ENCODE measurements around the gene HSD17B12. TPM values are rescaled to one million over a fixed set of nuclear protein-coding genes. Genes with fewer than 3 reads are reported as not detected.

Gene HSD17B12
- polyA plus RNA-seq, 1 experiment = 67.7 TPM

DNA sequence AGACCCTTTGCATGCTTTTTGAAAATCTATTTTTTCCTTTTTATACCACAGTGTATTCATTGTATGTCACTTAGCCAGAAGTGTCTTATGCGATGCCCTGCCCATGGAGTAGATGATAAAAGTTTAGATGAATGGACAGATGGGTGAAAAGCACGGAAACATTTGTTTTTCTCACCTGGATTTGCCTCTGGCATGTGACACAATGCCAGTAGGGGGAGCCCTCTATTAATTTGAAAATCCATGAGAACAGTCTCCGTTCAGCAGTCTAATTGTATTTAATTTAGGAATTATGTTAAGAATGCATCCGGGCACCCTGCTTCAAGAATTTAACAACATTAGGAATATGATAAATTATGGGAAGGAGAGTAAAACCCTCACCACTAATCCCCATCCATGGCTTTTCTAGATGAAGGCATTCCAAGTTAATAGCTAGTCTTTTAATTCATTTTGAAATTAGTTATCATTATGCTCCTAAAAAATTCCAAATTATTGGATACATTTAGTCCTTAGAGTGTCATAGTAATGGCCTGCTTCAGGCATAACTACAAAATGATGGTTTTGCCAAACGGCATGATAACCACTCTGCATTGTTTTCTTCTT lies 144.8 kb downstream of the HSD17B12 start:
- POLR2A ChIA-PET = no interaction called here
- CTCF ChIA-PET = interaction anchor here (0.6 to 3.7 kb wide), 14 partner anchors 9 to 192 kb away, joined by 3 to 53 read pairs (median 4); no protein-coding TSS in a partner anchor
- Histone ChIP-seq H3K4me3 (ENCODE audit: low read depth, low read length) (no peak overlapping the region), H3K36me3 (ENCODE audit: control insufficient read depth, insufficient read depth, low read length) (no peaks in the 10 kb centered on the region; the same call in 1 of the 2 replicates), H3K27me3 (ENCODE audit: control insufficient read depth, insufficient read depth, low read length) (no peaks in the 10 kb centered on the region)
- TF ChIP-seq, protein P1, sequence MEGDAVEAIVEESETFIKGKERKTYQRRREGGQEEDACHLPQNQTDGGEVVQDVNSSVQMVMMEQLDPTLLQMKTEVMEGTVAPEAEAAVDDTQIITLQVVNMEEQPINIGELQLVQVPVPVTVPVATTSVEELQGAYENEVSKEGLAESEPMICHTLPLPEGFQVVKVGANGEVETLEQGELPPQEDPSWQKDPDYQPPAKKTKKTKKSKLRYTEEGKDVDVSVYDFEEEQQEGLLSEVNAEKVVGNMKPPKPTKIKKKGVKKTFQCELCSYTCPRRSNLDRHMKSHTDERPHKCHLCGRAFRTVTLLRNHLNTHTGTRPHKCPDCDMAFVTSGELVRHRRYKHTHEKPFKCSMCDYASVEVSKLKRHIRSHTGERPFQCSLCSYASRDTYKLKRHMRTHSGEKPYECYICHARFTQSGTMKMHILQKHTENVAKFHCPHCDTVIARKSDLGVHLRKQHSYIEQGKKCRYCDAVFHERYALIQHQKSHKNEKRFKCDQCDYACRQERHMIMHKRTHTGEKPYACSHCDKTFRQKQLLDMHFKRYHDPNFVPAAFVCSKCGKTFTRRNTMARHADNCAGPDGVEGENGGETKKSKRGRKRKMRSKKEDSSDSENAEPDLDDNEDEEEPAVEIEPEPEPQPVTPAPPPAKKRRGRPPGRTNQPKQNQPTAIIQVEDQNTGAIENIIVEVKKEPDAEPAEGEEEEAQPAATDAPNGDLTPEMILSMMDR (IDR thresholded peaks at IDR 0.05; ENCODE audit: insufficient read depth, low read depth, low read length) = peak; percentile 78
- DNase-seq (ENCODE audit: low read depth) = no peak

DNA sequence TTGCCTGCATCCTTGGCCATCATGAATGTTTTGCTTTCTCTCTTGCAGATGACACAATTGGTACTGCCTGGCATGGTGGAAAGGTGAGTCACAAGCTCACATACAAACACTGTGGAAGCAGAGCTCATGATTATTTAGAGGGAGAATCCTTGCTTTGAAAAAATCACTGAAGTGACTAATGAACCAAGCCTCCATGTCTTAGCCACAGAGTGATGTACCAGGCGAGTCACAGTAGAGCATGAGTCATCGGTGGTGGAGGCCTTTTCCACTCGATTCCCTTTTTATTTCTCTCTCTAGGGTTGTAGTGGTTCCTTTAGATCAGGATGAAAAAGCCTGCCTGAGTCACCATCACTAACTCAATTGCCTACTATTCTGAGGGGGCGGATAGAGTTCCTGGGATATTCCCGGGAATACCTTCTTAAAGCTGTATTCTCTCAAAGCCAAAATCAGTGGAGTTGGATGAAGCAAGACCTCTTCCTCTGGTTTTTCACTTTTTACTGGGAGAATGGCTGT lies 150.4 kb downstream of the HSD17B12 start:
- no peak overlapping the region for H3K4me3 ChIP-seq (ENCODE audit: low read depth, low read length)

GRCh38 chr11:43832536-43832935 lies 152.0 kb downstream of the HSD17B12 start:
- POLR2A ChIA-PET = no interaction called here
- Histone ChIP-seq H3K27me3 (ENCODE audit: control insufficient read depth, insufficient read depth, low read length) (no peaks in the 10 kb centered on the region), H3K36me3 (ENCODE audit: control insufficient read depth, insufficient read depth, low read length) (no peaks in the 10 kb centered on the region), H3K4me3 (ENCODE audit: low read depth, low read length) (no peak overlapping the region)
- no peak for DNase-seq (ENCODE audit: low read depth)
- TF ChIP-seq, protein P1 (IDR thresholded peaks at IDR 0.05; ENCODE audit: insufficient read depth, low read depth, low read length) = no peak
- CTCF ChIA-PET = interaction anchor here (0.9 to 5.8 kb wide), 3 partner anchors 19 to 290 kb away, joined by 4 to 43 read pairs (median 5); no protein-coding TSS in a partner anchor

More for the DNA sequence above, 150.4 kb downstream of the HSD17B12 start:
- Histone ChIP-seq H3K27me3 (ENCODE audit: control insufficient read depth, insufficient read depth, low read length) (no peaks in the 10 kb centered on the region), H3K36me3 (ENCODE audit: control insufficient read depth, insufficient read depth, low read length) (no peaks in the 10 kb centered on the region)
- POLR2A ChIA-PET = no interaction called here
- CTCF ChIA-PET = interaction anchor here (1.8 to 5.8 kb wide), 3 partner anchors 10 to 21 kb away, joined by 4 to 43 read pairs (median 5); no protein-coding TSS in a partner anchor
- DNase-seq (ENCODE audit: low read depth) = peak; percentile 99
- TF ChIP-seq, protein P1 (IDR thresholded peaks at IDR 0.05; ENCODE audit: insufficient read depth, low read depth, low read length) = no peak

- no peak overlapping the region for H3K4me3 ChIP-seq (ENCODE audit: low read depth, low read length)
- no peaks in the 10 kb centered on the region for H3K27me3 ChIP-seq (ENCODE audit: control insufficient read depth, insufficient read depth, low read length)
- TF ChIP-seq, protein P1 (IDR thresholded peaks at IDR 0.05; ENCODE audit: insufficient read depth, low read depth, low read length) = no peak
- ChIA-PET POLR2A (no interaction called here), CTCF (interaction anchor here (2.7 to 5.8 kb wide), 2 partner anchors 9 to 18 kb away, joined by 14 to 43 read pairs; no protein-coding TSS in a partner anchor)
- DNase-seq (ENCODE audit: low read depth) = no peak
- H3K36me3 ChIP-seq (ENCODE audit: control insufficient read depth, insufficient read depth, low read length) = no peaks in the 10 kb centered on the region
Observed at GRCh38 chr11:43833657-43834073, 153.1 kb downstream of the HSD17B12 start.

GRCh38 chr11:43834286-43834685 lies 153.7 kb downstream of the HSD17B12 start:
- DNase-seq (ENCODE audit: low read depth) = no peak
- TF ChIP-seq, protein P1 (IDR thresholded peaks at IDR 0.05; ENCODE audit: insufficient read depth, low read depth, low read length) = no peak
- no peaks in the 10 kb centered on the region for H3K36me3 ChIP-seq (ENCODE audit: control insufficient read depth, insufficient read depth, low read length)
- POLR2A ChIA-PET = no interaction called here
- no peaks in the 10 kb centered on the region for H3K27me3 ChIP-seq (ENCODE audit: control insufficient read depth, insufficient read depth, low read length)
- CTCF ChIA-PET = interaction anchor here (2.7 to 5.8 kb wide), 2 partner anchors 9 to 17 kb away, joined by 14 to 43 read pairs; no protein-coding TSS in a partner anchor
- H3K4me3 ChIP-seq (ENCODE audit: low read depth, low read length) = no peak overlapping the region

All from BJ (cell line).